GM18870 (cell line): ENCODE data around the gene R3HCC1L.

Experiments
- ATAC-seq: cut with Tn5 transposase; IDR thresholded peaks from one replicate; pipeline ENCODE4 v1.9.1; 2021; ENCODE audit warnings: moderate library complexity; ENCODE audit not compliant: unreplicated experiment

R3HCC1L gene

DNA sequence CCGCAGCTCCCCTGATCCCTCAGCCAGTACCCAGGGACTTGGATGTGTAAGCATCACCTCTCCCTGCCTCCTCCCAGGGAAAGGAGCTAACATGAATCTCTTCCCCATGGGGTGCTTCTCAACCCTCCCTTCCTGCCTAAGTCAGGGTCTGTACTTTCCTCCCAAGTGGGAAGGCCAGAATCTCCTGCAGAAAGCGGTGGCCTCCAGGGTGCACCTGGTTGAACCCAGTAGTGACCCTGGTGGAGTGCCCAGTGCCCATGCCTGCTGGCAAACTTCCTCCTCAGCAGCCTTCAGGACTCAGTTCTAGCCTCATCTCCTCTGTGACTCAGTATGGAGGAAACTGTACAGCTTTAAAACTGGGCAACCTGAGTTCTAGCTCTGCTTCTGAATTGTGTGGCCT is 136.3 kb downstream of the R3HCC1L start:
- no peak for ATAC-seq

GRCh38 chr10:98272245-98272644 is 137.8 kb downstream of the R3HCC1L start:
- ATAC-seq, result no peak

- no peak for ATAC-seq
These were observed 138.2 kb downstream of the R3HCC1L start for GRCh38 chr10:98272656-98273055.

GRCh38 chr10:98273057-98273850 is 138.8 kb downstream of the R3HCC1L start:
- no peak for ATAC-seq

DNA sequence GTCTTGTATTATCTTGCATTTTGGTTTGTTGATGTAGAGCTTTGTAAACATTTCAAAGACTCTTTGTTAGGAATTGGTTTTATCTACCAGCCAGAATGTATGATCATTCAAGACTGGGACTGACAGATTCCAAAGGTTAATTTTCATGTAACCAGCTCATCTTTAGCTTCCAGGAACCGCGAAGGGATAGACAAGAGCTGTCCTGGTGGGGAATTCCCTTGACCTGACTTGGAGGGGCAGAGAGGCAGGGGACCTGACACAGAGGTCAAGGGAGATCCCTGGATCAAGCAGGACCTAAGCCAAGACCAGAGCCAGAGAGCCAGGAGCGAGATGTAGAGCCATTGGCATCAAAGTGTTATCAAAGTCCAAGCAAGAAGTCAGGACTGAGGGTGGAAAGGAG is 140.1 kb downstream of the R3HCC1L start:
- ATAC-seq, result no peak

GRCh38 chr10:98276311-98276710 is 141.9 kb downstream of the R3HCC1L start:
- ATAC-seq, result no peak

GRCh38 chr10:98285416-98285815 is 151.0 kb downstream of the R3HCC1L start:
- ATAC-seq, result no peak

DNA sequence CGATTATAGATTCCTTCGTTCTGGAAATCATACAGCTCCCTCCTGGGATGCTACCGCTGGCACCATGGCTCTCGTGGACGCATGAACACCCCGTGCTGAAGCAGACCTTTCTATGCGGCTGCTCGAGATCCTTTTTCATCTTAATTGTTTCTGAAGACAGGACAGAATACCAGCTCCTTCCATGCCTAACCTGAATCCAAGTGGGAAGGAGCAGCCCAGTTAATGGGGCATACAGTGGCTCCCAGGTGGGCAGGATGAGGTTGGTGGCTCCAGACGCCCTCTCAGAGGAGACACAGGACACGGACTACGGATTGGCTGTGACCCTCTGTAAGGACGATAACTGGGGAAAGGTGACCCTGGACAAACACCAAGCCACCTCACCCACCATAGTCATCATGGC is 152.0 kb downstream of the R3HCC1L start:
- no peak for ATAC-seq

- ATAC-seq, result no peak
These were observed 152.9 kb downstream of the R3HCC1L start for GRCh38 chr10:98287321-98287720.

DNA sequence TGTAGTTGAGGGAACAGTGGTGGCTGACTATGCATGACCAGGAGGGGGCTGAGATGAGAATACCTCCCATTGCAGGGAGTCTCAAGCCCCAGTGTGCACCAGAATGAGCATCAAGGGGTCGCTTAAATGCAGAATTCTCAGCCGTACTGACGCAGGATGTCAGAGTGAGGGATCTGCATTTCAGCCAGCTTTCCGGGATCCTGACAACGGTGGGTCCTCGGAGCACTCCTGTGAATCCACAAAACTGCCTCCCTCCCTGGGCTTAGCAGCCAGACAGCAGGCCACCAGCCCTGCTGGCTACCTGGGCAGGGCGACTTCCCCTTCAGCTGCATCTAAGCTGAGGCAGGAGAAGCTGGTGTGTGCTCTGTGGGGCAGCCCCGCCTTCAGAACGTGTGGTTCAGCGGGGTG is 155.3 kb downstream of the R3HCC1L start:
- no peak for ATAC-seq

- no peak for ATAC-seq
These were observed 158.5 kb downstream of the R3HCC1L start for GRCh38 chr10:98292971-98293370.

DNA sequence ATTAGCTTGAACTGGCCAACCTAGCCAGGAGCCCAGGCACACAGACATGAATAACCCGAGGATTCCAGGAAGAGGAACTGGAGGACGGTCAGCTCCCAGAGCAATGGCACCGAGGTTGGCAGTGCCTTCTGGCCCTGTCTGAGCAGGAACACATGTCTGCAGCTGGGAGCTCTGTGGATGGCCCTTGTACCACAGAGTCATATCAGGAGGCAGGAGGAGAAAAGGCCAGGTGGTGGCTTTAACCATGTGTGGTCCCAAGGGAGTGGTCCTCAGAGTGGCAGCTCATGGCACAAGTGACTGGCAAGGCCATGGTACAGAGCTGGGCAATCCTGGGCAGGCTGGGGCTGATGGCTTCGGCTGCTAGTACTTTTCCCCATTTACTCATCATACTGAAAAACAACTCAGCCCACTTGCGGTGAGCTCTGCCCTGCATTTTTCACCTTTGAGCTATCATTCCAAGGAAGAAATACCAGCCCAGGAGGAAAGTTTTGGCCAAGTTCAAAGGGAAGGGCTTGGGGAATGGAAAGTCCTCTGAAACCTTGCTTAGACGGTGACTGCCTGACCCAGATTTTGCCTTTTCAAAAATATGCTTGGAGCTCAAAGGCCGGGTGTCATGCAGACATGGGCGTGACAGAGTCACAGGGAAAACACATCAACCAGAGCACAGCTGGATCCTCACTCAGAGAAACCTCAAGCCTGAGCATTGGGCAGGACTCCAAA is 159.3 kb downstream of the R3HCC1L start:
- ATAC-seq, result no peak

DNA sequence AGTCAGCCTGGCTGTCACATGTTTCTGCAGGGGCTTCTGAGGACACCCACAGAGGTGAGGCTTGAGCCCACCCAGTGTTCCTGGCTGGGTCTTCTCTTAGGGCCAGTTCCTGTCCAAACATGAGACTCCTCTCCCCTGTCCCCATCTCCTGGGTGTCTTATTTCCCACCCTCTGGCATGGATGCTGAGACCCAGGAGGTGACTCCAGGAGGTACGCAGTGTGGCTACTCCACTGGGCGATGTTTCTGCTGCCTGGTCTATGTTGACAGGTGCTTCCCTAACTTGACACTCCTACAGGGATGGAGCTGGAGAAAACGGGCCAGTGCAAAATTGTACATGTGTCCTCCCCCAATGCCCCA is 159.8 kb downstream of the R3HCC1L start:
- ATAC-seq, result no peak
